ENCODE data around the gene FABP6. TPM values are rescaled to one million over a fixed set of nuclear protein-coding genes. Genes with fewer than 3 reads are reported as not detected.
"Not testable (repeated sequence)": the region's sequence is repeated elsewhere in the genome, so short reads cannot be mapped to it uniquely, and the experiment has no call there.

Gene FABP6
- total and polyA plus RNA-seq, 12 donors, result 0.13 to 5.9 (median 1.4) TPM

GRCh38 chr5:160192424-160192823 is 36.9 kb upstream of the FABP6 start:
- intact Hi-C loops (cut with DNase I), result no loop called here
- Histone ChIP-seq H3K4me3 (no peak overlapping the region), H3K27ac (no peak overlapping the region), H3K4me1 (peaks cover 0 to 17% (median 11%) of the 10 kb centered on the region in 9 donors), H3K27me3 (no peaks in the 10 kb centered on the region), H3K9me3 (no peaks in the 10 kb centered on the region), H3K36me3 (no peaks in the 10 kb centered on the region)
- TF ChIP-seq, protein P1, sequence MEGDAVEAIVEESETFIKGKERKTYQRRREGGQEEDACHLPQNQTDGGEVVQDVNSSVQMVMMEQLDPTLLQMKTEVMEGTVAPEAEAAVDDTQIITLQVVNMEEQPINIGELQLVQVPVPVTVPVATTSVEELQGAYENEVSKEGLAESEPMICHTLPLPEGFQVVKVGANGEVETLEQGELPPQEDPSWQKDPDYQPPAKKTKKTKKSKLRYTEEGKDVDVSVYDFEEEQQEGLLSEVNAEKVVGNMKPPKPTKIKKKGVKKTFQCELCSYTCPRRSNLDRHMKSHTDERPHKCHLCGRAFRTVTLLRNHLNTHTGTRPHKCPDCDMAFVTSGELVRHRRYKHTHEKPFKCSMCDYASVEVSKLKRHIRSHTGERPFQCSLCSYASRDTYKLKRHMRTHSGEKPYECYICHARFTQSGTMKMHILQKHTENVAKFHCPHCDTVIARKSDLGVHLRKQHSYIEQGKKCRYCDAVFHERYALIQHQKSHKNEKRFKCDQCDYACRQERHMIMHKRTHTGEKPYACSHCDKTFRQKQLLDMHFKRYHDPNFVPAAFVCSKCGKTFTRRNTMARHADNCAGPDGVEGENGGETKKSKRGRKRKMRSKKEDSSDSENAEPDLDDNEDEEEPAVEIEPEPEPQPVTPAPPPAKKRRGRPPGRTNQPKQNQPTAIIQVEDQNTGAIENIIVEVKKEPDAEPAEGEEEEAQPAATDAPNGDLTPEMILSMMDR (IDR thresholded peaks at IDR 0.05), result no peak
- ATAC-seq (no peak), DNase-seq (no peak)
- 95 to 98% methylated on average over 7 of the region's 7 CpGs for WGBS, 2 donors

GRCh38 chr5:160193076-160193475 is 36.2 kb upstream of the FABP6 start:
- H3K27me3 ChIP-seq; H3K36me3 ChIP-seq; DNase-seq; H3K27ac ChIP-seq; H3K4me3 ChIP-seq; H3K9me3 ChIP-seq; intact Hi-C loops (cut with DNase I); ATAC-seq: not testable (repeated sequence)
- WGBS, 2 donors, result 87 to 91% methylated on average over 15 to 18 of the region's 18 CpGs
- H3K4me1 ChIP-seq, result peaks cover 0 to 18% (median 12%) of the 10 kb centered on the region in 9 donors

DNA sequence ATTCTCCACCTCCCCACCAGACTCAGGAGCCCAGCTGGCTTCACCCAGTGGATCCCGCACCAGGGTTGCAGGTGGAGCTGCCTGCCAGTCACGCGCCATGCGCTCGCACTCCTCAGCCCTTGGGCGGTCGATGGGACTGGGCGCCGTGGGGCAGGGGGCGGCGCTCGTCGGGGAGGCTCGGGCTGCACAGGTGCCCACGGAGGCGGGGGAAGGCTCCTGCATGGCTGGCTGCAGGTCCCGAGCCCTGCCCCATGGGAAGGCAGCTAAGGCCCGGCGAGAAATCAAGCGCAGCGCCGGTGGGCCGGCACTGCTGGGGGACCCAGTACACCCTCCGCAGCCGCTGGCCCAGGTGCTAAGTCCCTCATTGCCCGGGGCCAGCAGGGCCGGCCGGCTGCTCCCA is 35.5 kb upstream of the FABP6 start:
- H3K4me1 ChIP-seq, result peaks cover 0 to 18% (median 9%) of the 10 kb centered on the region in 9 donors
- H3K27me3 ChIP-seq; H3K36me3 ChIP-seq; ATAC-seq; H3K27ac ChIP-seq; DNase-seq; intact Hi-C loops (cut with DNase I); H3K4me3 ChIP-seq; H3K9me3 ChIP-seq: not testable (repeated sequence)
- WGBS, 2 donors, result 94 to 99% methylated on average over 26 to 28 of the region's 28 CpGs

DNA sequence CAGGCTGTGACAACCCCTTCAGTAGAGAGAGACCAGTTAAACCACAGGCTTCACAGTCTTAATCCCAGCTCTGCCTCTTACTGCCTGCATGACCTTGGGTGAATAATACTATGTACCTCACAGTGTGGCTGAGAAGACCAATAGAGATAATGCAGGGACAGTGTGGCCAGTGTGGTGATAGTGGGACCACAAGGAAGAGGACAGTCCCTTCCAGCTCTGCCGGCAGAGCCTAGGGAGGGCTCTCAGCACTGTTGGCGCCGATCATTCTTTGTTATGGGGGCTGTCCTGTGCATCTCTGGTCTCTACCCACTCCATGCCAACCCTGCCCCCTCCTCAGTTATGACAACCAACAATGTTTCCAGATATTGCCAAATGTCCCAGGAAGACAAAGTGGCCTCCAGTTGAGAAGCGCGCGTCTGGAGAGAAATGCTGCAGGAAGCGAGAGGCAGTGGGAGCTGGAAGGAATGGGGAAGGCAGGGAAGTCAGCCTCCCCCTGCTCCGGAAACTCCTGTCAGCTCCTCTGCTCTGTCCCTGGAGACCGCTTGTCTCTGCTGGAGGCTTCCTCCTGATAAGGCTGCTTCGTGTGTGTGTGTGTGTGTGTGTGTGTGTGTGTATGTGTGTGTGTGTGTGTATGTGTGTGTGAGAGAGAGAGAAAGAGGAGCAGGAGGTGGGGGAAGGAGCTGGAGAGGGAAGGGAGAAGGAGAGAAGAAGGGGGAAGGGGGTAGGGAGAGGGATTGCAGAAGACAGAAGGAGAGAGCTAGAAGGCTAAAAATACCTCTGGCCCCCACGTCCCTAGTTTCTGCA is 31.8 kb upstream of the FABP6 start:
- intact Hi-C loops (cut with DNase I), result loop anchor here in 9 of 10 donors (2.0 to 5.0 kb wide), 6 partner anchors 145 to 200 kb away; no protein-coding TSS in a partner anchor
- Histone ChIP-seq H3K4me1 (peaks cover 0 to 28% (median 18%) of the 10 kb centered on the region in 9 donors), H3K36me3 (no peaks in the 10 kb centered on the region), H3K4me3 (no peak overlapping the region), H3K9me3 (no peaks in the 10 kb centered on the region), H3K27ac (peak overlapping the region in 2 of 10 donors; percentile 28 to 35), H3K27me3 (no peaks in the 10 kb centered on the region)
- peak in 7 of 8 donors; percentile 36 to 84 (median 59) for ATAC-seq
- TF ChIP-seq, protein P1 (IDR thresholded peaks at IDR 0.05), result no peak
- peak; percentile 34 to 69 for DNase-seq
- WGBS, 2 donors, result 24 to 26% methylated on average over 11 of the region's 11 CpGs

DNA sequence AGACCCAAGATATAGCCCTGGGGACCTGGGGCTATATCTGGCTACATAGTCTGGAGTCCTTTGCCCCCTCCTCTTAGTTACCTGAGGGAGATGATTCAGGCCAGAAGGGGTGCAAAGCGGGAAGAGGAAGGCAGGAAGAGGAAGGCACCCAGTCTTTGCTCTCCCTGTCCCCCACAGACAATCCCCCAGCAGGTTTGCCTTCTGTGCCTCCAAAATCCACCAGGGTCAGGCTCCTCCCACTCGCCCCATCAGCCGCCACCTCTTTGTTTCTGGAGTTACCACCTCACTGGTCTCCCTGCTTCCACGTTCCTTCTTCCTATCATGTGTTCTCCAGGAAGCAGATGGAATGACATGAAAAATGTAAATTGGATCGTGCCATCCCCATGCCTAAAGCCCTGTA is 31.2 kb upstream of the FABP6 start:
- 56 to 63% methylated on average over 5 of the region's 5 CpGs for WGBS, 2 donors
- TF ChIP-seq, protein P1 (IDR thresholded peaks at IDR 0.05), result no peak
- H3K27ac ChIP-seq, result no peak overlapping the region

More for the DNA sequence above, 31.2 kb upstream of the FABP6 start:
- intact Hi-C loops (cut with DNase I), result loop anchor here in 9 of 10 donors (2.0 to 5.0 kb wide), 6 partner anchors 145 to 199 kb away; no protein-coding TSS in a partner anchor
- DNase-seq (no peak), ATAC-seq (no peak)
- H3K9me3 ChIP-seq, result no peaks in the 10 kb centered on the region
- H3K36me3 ChIP-seq, result no peaks in the 10 kb centered on the region
- H3K4me1 ChIP-seq, result peaks cover 0 to 28% (median 18%) of the 10 kb centered on the region in 9 donors
- H3K4me3 ChIP-seq, result no peak overlapping the region
- no peaks in the 10 kb centered on the region for H3K27me3 ChIP-seq
